Measurements from ENCODE around the gene ANO6. TPM values are rescaled to one million over a fixed set of nuclear protein-coding genes. Genes with fewer than 3 reads are reported as not detected.

ANO6 gene
- total and polyA plus RNA-seq, 4 donors = 18.6 to 52.3 (median 29.1) TPM

DNA sequence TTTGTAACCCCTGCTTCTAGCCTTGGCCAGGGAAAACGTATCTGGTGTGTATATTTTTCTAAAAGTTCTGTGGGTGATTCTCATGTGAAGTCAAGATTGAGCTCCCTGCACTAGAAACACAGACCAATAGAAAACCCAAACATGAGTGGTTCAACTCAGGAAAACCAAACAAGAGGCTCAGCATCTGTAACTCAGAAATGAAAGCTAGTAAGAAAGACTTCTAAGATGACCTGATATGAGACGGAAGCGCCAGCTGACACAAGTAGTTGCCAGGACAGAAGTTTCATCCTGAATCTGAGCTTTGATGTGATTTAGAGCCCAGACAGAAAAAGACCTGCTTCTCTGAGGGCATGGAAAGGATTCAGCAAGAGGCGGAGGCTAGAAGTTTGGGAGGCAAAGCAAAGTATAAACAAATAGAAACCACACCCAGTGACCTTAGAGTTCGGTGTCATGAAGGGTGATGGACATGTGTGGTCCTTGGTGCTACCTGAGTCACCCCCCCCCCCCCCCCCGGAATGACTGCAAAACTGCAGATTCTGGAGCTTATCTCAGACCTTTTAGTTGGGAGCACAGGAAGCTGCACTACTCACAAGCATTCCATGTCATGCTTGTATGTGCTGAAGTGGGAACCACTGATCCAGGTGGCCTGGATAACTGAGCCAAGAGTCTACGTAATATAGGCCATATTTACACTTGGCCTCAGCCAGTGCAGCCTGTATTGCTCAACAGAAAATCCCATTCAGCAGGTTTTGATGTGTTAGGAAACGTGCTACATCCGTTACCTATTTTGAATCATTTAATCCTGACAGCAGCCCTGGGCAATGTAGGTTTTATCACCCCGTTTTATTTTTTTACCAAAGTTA lies 191.3 kb downstream of the ANO6 start:
- H3K4me3 ChIP-seq (ENCODE audit: low read depth in 1 of 3, low read length in 3 of 3) = no peak overlapping the region
- H3K27ac ChIP-seq (ENCODE audit: low read depth in 1 of 2, low read length in 2 of 2) = peak overlapping the region; percentile 72 to 91
- H3K27me3 ChIP-seq (ENCODE audit: control insufficient read depth in 4 of 4, insufficient read depth in 4 of 4, low read length in 3 of 4) = no peaks in the 10 kb centered on the region
- peaks cover 0 to 24% (median 17%) of the 10 kb centered on the region in 4 donors for H3K36me3 ChIP-seq (ENCODE audit: control insufficient read depth in 4 of 4, insufficient read depth in 3 of 4, low read depth in 1 of 4, low read length in 3 of 4)
- H3K9ac ChIP-seq (ENCODE audit: low read depth in 1 of 2, low read length in 2 of 2) = no peak overlapping the region
- TF ChIP-seq, protein P1, sequence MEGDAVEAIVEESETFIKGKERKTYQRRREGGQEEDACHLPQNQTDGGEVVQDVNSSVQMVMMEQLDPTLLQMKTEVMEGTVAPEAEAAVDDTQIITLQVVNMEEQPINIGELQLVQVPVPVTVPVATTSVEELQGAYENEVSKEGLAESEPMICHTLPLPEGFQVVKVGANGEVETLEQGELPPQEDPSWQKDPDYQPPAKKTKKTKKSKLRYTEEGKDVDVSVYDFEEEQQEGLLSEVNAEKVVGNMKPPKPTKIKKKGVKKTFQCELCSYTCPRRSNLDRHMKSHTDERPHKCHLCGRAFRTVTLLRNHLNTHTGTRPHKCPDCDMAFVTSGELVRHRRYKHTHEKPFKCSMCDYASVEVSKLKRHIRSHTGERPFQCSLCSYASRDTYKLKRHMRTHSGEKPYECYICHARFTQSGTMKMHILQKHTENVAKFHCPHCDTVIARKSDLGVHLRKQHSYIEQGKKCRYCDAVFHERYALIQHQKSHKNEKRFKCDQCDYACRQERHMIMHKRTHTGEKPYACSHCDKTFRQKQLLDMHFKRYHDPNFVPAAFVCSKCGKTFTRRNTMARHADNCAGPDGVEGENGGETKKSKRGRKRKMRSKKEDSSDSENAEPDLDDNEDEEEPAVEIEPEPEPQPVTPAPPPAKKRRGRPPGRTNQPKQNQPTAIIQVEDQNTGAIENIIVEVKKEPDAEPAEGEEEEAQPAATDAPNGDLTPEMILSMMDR (IDR thresholded peaks at IDR 0.05; ENCODE audit: low read depth, low read length, missing input control) = no peak
- TF ChIP-seq RAD21 (IDR thresholded peaks at IDR 0.05) = peak; percentile 33 to 50
- TF ChIP-seq, protein P2, sequence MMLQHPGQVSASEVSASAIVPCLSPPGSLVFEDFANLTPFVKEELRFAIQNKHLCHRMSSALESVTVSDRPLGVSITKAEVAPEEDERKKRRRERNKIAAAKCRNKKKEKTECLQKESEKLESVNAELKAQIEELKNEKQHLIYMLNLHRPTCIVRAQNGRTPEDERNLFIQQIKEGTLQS (IDR thresholded peaks at IDR 0.05) = peak; percentile 57
- TF ChIP-seq SP1 (IDR thresholded peaks at IDR 0.05) = peak; percentile 75
- TF ChIP-seq, protein P3, sequence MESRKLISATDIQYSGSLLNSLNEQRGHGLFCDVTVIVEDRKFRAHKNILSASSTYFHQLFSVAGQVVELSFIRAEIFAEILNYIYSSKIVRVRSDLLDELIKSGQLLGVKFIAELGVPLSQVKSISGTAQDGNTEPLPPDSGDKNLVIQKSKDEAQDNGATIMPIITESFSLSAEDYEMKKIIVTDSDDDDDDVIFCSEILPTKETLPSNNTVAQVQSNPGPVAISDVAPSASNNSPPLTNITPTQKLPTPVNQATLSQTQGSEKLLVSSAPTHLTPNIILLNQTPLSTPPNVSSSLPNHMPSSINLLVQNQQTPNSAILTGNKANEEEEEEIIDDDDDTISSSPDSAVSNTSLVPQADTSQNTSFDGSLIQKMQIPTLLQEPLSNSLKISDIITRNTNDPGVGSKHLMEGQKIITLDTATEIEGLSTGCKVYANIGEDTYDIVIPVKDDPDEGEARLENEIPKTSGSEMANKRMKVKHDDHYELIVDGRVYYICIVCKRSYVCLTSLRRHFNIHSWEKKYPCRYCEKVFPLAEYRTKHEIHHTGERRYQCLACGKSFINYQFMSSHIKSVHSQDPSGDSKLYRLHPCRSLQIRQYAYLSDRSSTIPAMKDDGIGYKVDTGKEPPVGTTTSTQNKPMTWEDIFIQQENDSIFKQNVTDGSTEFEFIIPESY (IDR thresholded peaks at IDR 0.05) = peak; percentile 48
- peak; percentile 50 to 76 for TF ChIP-seq HNF4A (conservative IDR thresholded peaks at IDR 0.05)
- TF ChIP-seq FOXA1 (IDR thresholded peaks at IDR 0.05) = peak; percentile 95
- peak; percentile 86 to 91 for TF ChIP-seq RXRA (IDR thresholded peaks at IDR 0.05)
- no peak for TF ChIP-seq TAF1 (conservative IDR thresholded peaks at IDR 0.05)
- peak; percentile 70 for TF ChIP-seq YY1 (IDR thresholded peaks at IDR 0.05)
- TF ChIP-seq, protein P4, sequence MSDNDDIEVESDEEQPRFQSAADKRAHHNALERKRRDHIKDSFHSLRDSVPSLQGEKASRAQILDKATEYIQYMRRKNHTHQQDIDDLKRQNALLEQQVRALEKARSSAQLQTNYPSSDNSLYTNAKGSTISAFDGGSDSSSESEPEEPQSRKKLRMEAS (IDR thresholded peaks at IDR 0.05) = peak; percentile 78
- no peak for TF ChIP-seq EGR1 (IDR thresholded peaks at IDR 0.05; ENCODE audit: low read depth in 2 of 2)
- peak in 1 of 2 donors; percentile 41 for TF ChIP-seq GABPA (IDR thresholded peaks at IDR 0.05 in 1 of 2, conservative IDR thresholded peaks at IDR 0.05 in 1 of 2)
- no peak for TF ChIP-seq NR2F2 (IDR thresholded peaks at IDR 0.05)
- peak; percentile 61 to 71 for TF ChIP-seq JUND (IDR thresholded peaks at IDR 0.05)
- no peak for TF ChIP-seq HNF4G (IDR thresholded peaks at IDR 0.05)
- peak; percentile 97 for TF ChIP-seq FOXA2 (IDR thresholded peaks at IDR 0.05)
- TF ChIP-seq, protein P5, sequence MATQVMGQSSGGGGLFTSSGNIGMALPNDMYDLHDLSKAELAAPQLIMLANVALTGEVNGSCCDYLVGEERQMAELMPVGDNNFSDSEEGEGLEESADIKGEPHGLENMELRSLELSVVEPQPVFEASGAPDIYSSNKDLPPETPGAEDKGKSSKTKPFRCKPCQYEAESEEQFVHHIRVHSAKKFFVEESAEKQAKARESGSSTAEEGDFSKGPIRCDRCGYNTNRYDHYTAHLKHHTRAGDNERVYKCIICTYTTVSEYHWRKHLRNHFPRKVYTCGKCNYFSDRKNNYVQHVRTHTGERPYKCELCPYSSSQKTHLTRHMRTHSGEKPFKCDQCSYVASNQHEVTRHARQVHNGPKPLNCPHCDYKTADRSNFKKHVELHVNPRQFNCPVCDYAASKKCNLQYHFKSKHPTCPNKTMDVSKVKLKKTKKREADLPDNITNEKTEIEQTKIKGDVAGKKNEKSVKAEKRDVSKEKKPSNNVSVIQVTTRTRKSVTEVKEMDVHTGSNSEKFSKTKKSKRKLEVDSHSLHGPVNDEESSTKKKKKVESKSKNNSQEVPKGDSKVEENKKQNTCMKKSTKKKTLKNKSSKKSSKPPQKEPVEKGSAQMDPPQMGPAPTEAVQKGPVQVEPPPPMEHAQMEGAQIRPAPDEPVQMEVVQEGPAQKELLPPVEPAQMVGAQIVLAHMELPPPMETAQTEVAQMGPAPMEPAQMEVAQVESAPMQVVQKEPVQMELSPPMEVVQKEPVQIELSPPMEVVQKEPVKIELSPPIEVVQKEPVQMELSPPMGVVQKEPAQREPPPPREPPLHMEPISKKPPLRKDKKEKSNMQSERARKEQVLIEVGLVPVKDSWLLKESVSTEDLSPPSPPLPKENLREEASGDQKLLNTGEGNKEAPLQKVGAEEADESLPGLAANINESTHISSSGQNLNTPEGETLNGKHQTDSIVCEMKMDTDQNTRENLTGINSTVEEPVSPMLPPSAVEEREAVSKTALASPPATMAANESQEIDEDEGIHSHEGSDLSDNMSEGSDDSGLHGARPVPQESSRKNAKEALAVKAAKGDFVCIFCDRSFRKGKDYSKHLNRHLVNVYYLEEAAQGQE (IDR thresholded peaks at IDR 0.05) = peak; percentile 54
- peaks cover 7 to 29% (median 24%) of the 10 kb centered on the region in 4 donors for H3K4me1 ChIP-seq (ENCODE audit: control insufficient read depth in 4 of 4, insufficient read depth in 4 of 4, low read length in 3 of 4)
- WGBS = 43% methylated on average over 10 of the region's 10 CpGs
- DNase-seq (ENCODE audit: low spot score) = no peak
- no peaks in the 10 kb centered on the region for H3K9me3 ChIP-seq (ENCODE audit: control insufficient read depth in 4 of 4, low read length in 3 of 4)

Measured in liver (tissue), 9 donors.